ENCODE results near the gene SHISA9.

SHISA9 gene

GRCh38 chr16:13242201-13242600 is 340.8 kb downstream of the SHISA9 start:
- Histone ChIP-seq H3K9me3 (ENCODE audit: control insufficient read depth, insufficient read depth, low read length) (peaks cover 4% of the 10 kb centered on the region; the same call in 1 of the 2 replicates), H3F3A (ENCODE audit: control insufficient read depth, insufficient read depth) (no peaks in the 10 kb centered on the region), H3K9me2 (replicated peaks; ENCODE audit: control insufficient read depth, low read length) (no peaks in the 10 kb centered on the region)

GRCh38 chr16:13244770-13245169 is 343.4 kb downstream of the SHISA9 start:
- Histone ChIP-seq H3K79me2 (ENCODE audit: control insufficient read depth, low read length) (no peaks in the 10 kb centered on the region), H3K4me2 (ENCODE audit: low read length) (no peak overlapping the region), H3K27ac (ENCODE audit: low read depth, low read length) (no peak overlapping the region), H3K27me3 (ENCODE audit: control insufficient read depth, low read length) (no peaks in the 10 kb centered on the region), H3K4me3 (ENCODE audit: low read length) (no peak overlapping the region), H3K4me1 (ENCODE audit: control insufficient read depth, low read length) (no peaks in the 10 kb centered on the region), H3K9me3 (ENCODE audit: control insufficient read depth, insufficient read depth, low read length) (peaks cover 3% of the 10 kb centered on the region; the same call in 1 of the 2 replicates), H3K9me2 (replicated peaks; ENCODE audit: control insufficient read depth, low read length) (no peaks in the 10 kb centered on the region), H3K36me3 (ENCODE audit: control insufficient read depth, low read length) (no peaks in the 10 kb centered on the region), H4K20me1 (ENCODE audit: control insufficient read depth, insufficient read depth, low read depth, low read length) (no peaks in the 10 kb centered on the region), H3F3A (ENCODE audit: control insufficient read depth, insufficient read depth) (no peaks in the 10 kb centered on the region)
- TF ChIP-seq EZH2phosphoT487 (IDR thresholded peaks at IDR 0.05; ENCODE audit: borderline replicate concordance, low read length), result no peak
- no peak for TF ChIP-seq CTCF (IDR thresholded peaks at IDR 0.05; ENCODE audit: low read depth, low read length, poor library complexity, severe bottlenecking)

More at GRCh38 chr16:13242201-13242600, 340.8 kb downstream of the SHISA9 start:
- H4K20me1 ChIP-seq (ENCODE audit: control insufficient read depth, insufficient read depth, low read depth, low read length), result no peaks in the 10 kb centered on the region
- H3K27me3 ChIP-seq (ENCODE audit: control insufficient read depth, low read length), result no peaks in the 10 kb centered on the region
- TF ChIP-seq CTCF (IDR thresholded peaks at IDR 0.05; ENCODE audit: low read depth, low read length, poor library complexity, severe bottlenecking), result no peak
- TF ChIP-seq EZH2phosphoT487 (IDR thresholded peaks at IDR 0.05; ENCODE audit: borderline replicate concordance, low read length), result no peak
- H3K27ac ChIP-seq (ENCODE audit: low read depth, low read length), result no peak overlapping the region
- H3K4me2 ChIP-seq (ENCODE audit: low read length), result no peak overlapping the region
- no peaks in the 10 kb centered on the region for H3K79me2 ChIP-seq (ENCODE audit: control insufficient read depth, low read length)
- H3K4me3 ChIP-seq (ENCODE audit: low read length), result no peak overlapping the region
- H3K36me3 ChIP-seq (ENCODE audit: control insufficient read depth, low read length), result no peaks in the 10 kb centered on the region
- H3K4me1 ChIP-seq (ENCODE audit: control insufficient read depth, low read length), result peaks cover 12% of the 10 kb centered on the region

DNA sequence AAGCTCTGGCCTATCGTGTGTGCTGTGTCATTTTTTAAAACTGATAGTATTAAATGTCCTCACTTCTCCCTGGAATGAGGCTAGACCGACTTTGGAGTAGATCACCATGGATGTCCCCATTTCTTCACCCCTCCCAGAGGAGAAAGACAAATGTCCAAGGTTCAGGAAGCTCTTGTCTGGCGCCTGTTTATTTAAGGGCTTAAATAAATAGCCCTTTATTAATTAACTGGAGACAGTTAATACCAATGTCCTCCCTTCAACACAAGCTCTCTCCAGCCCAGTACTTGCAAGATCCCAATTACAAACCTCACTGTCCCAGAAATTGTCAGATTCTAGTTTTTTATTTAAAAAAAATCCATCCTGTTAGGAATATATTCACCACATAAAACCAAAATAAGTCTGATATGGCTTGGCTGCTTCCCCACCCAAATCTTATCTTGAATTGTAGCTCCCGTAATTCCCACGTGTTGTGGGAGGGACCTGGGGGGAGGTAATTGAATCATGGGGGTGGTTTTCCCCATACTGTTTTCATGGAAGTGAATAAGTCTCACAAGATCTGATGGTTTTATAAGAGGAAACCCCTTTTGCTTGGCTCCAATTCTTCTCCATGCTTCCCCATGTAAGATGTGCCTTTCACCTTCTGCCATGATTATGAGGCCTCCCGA is 344.4 kb downstream of the SHISA9 start:
- no peaks in the 10 kb centered on the region for H3K9me2 ChIP-seq (replicated peaks; ENCODE audit: control insufficient read depth, low read length)
- no peak overlapping the region for H3K4me2 ChIP-seq (ENCODE audit: low read length)
- no peaks in the 10 kb centered on the region for H4K20me1 ChIP-seq (ENCODE audit: control insufficient read depth, insufficient read depth, low read depth, low read length)
- no peaks in the 10 kb centered on the region for H3K27me3 ChIP-seq (ENCODE audit: control insufficient read depth, low read length)
- H3K9me3 ChIP-seq (ENCODE audit: control insufficient read depth, insufficient read depth, low read length), result no peaks in the 10 kb centered on the region
- TF ChIP-seq EZH2phosphoT487 (IDR thresholded peaks at IDR 0.05; ENCODE audit: borderline replicate concordance, low read length) (no peak), CTCF (IDR thresholded peaks at IDR 0.05; ENCODE audit: low read depth, low read length, poor library complexity, severe bottlenecking) (no peak)
- H3K36me3 ChIP-seq (ENCODE audit: control insufficient read depth, low read length), result no peaks in the 10 kb centered on the region
- no peaks in the 10 kb centered on the region for H3K4me1 ChIP-seq (ENCODE audit: control insufficient read depth, low read length)
- H3K79me2 ChIP-seq (ENCODE audit: control insufficient read depth, low read length), result no peaks in the 10 kb centered on the region
- H3K27ac ChIP-seq (ENCODE audit: low read depth, low read length), result no peak overlapping the region
- no peak overlapping the region for H3K4me3 ChIP-seq (ENCODE audit: low read length)
- H3F3A ChIP-seq (ENCODE audit: control insufficient read depth, insufficient read depth), result no peaks in the 10 kb centered on the region
